HFFc6 (cell line): ENCODE measurements around the gene SLC35E1. TPM values are rescaled to one million over a fixed set of nuclear protein-coding genes. Genes with fewer than 3 reads are reported as not detected.
"Not testable (repeated sequence)": the region's sequence is repeated elsewhere in the genome, so short reads cannot be mapped to it uniquely, and the experiment has no call there.

Experiments
- DNase-seq: peaks from one replicate; pipeline ENCODE4 v3.0.0-alpha.2; 2018
- H3K27ac Mint-ChIP-seq: 2 replicates; pipeline ENCODE4 v1.8.0; 2020; ENCODE audit warnings: mild to moderate bottlenecking, mixed read lengths
- H3K27me3 Mint-ChIP-seq: 2 replicates; pipeline ENCODE4 v1.8.0; 2021; ENCODE audit warnings: mild to moderate bottlenecking, moderate library complexity, mixed read lengths; ENCODE audit not compliant: insufficient read depth
- H3K36me3 Mint-ChIP-seq: 2 replicates; pipeline ENCODE4 v1.8.0; 2021; ENCODE audit warnings: low read depth, mixed read lengths
- H3K4me1 Mint-ChIP-seq: 2 replicates; pipeline ENCODE4 v1.8.0; 2020; ENCODE audit warnings: low read depth, mixed read lengths
- H3K4me3 Mint-ChIP-seq: 2 replicates; pipeline ENCODE4 v1.8.0; 2020; ENCODE audit warnings: mild to moderate bottlenecking, moderate library complexity, mixed read lengths
- H3K9me3 Mint-ChIP-seq: 2 replicates; pipeline ENCODE4 v1.8.0; 2020; ENCODE audit warnings: mild to moderate bottlenecking, mixed read lengths
- total RNA-seq, 6 experiments: library from RNA; stranded (reverse); fragmentation: NEBNext Ultra II Directional; extraction: Animal tissue kit (Norgen Biotek cat#: 25700); gene quantifications; 2 replicates in 1 of 6; 3 replicates in 5 of 6; pipeline ENCODE4 v1.2.3, GENCODE V29; 2021
- TF ChIP-seq, protein P1 (sequence below): fragments of 200-600 bp; sonication (generic); IDR thresholded peaks from 2 replicates; pipeline ENCODE4 v1.5.0; 2021; ENCODE audit warnings: antibody characterized with exemption, mild to moderate bottlenecking

SLC35E1 gene
- total RNA-seq, 6 experiments from 2014 or later, result 44.2 to 67.1 (median 55.4) TPM

DNA sequence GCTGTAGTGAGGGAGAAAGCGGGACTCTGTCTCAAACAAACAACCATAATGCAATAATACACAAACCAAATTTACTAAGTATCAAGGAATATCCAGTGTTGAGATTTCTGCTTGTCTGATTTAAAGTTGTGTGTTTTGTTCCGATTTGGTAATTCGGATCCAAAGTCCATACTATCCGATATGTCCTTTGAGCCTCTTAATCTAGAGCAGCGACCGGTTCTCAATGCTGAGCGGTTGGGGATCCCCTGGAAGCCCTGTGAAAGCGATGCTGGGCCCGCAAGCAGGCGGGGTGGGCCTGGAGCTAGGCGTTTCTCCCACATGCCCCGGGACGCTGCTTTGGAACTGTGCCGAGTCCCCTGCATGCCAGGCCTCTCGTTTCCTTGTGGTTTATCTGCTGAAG, 55.8 kb downstream of the SLC35E1 start:
- no peaks in the 10 kb centered on the region for H3K9me3 Mint-ChIP-seq
- no peak overlapping the region for H3K4me3 Mint-ChIP-seq
- H3K4me1 Mint-ChIP-seq, result no peaks in the 10 kb centered on the region
- H3K36me3 Mint-ChIP-seq, result peaks cover 30% of the 10 kb centered on the region
- no peak overlapping the region for H3K27ac Mint-ChIP-seq
- TF ChIP-seq, protein P1, sequence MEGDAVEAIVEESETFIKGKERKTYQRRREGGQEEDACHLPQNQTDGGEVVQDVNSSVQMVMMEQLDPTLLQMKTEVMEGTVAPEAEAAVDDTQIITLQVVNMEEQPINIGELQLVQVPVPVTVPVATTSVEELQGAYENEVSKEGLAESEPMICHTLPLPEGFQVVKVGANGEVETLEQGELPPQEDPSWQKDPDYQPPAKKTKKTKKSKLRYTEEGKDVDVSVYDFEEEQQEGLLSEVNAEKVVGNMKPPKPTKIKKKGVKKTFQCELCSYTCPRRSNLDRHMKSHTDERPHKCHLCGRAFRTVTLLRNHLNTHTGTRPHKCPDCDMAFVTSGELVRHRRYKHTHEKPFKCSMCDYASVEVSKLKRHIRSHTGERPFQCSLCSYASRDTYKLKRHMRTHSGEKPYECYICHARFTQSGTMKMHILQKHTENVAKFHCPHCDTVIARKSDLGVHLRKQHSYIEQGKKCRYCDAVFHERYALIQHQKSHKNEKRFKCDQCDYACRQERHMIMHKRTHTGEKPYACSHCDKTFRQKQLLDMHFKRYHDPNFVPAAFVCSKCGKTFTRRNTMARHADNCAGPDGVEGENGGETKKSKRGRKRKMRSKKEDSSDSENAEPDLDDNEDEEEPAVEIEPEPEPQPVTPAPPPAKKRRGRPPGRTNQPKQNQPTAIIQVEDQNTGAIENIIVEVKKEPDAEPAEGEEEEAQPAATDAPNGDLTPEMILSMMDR, result no peak
- no peak for DNase-seq
- peaks cover 3% of the 10 kb centered on the region for H3K27me3 Mint-ChIP-seq

DNA sequence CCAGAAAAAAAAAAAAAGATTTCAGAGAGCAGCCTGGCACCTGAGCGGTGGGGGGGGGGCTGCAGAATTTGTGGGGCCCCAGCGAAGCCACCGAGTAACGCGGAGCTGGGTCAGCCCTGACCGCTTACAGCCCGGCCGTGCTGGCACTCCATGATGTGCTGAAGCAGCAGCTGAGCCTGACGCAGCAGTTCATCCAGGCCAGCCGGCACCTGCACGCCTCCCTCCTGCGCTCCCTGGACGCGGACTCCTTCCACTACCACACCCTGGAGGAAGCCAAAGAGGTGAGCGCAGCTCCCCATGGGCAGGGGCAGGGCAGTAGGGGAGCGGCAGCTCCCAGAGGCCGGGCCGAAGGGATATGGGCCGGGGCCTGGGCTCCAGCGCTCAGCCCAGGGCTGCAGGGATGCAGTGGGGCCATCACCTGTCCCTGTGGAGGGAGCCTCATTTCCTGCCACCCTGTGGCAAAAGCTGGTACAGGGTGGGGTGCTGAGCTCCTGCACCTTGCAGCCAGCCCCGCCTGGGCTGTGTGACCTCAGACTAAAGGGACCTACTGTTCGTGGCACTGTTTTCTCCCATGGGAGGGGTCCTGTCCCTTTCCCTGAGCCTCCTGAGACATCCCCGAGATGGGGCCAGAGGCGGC, 57.7 kb downstream of the SLC35E1 start:
- Mint-ChIP-seq H3K36me3 (peaks cover 20% of the 10 kb centered on the region), H3K27me3 (peaks cover 3% of the 10 kb centered on the region; the same call in 1 of the 2 replicates), H3K4me3 (no peak overlapping the region), H3K27ac (no peak overlapping the region), H3K9me3 (no peaks in the 10 kb centered on the region), H3K4me1 (no peaks in the 10 kb centered on the region)
- DNase-seq, result no peak
- TF ChIP-seq, protein P1, result no peak

DNA sequence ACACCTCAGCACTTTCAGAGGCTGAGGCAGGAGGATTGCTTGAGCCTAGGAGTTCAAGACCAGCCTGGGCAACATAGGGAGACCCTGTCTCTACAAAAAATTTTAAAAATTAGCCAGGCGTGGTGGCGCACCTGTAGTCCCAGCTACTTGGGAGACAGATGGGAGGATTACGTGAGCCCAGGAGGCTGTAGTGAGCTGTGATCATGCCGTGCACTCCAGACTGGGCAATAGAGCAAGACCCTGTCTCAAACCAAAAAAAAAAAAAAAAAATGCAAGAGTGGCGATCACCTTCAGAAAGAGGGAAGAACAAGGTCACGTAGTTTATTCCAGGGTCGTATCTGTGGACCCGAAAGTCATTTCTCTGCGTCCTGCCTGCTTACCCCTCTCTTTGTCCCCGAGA, 59.6 kb downstream of the SLC35E1 start:
- not testable (repeated sequence) for H3K27ac Mint-ChIP-seq, H3K27me3 Mint-ChIP-seq, DNase-seq, H3K9me3 Mint-ChIP-seq, H3K4me3 Mint-ChIP-seq, H3K4me1 Mint-ChIP-seq
- H3K36me3 Mint-ChIP-seq, result peaks cover 12% of the 10 kb centered on the region

DNA sequence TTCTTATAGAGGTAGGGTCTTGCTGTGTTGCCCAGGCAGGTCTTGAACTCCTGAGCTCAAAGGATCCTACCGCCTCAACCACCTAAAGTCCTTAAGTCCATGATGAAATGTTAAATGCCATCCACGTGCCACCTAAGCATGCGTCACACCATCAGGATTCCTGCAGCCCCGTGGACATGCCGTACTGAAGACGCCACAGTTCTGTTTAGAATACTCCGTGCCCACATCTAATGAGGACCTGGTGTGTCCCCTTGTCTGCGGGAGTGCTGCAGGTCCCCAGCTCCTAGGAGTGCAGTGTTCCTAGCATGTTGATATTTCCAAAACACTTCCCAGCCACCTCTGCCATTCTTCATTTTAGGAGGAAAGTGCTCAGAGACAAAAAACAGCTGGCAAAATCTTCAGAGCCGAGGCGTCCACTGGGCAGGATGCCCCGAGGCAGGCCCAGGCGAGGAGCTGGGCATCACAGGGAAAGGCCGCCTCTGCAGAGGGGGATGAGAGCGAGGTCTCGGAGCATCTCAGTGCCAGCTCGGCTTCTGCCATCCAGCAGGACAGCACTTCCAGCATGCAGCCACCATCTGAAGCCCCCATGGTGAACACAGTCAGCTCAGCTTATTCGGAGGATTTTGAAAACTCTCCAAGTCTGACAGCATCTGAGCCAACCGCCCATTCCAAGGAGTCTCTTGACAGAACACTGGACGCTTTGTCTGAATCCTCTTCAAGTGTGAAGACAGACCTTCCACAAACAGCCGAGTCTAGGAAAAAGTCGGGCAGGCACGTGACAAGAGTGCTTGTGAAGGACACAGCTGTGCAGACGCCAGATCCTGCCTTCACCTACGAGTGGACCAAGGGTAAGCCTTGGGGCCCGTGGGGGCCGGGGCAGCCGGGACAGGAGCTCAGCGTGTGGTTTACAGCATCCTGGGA, 62.8 kb downstream of the SLC35E1 start:
- Mint-ChIP-seq H3K4me3 (no peak overlapping the region), H3K27ac (no peak overlapping the region), H3K4me1 (no peaks in the 10 kb centered on the region), H3K36me3 (peaks cover 11% of the 10 kb centered on the region), H3K27me3 (no peaks in the 10 kb centered on the region), H3K9me3 (no peaks in the 10 kb centered on the region)
- TF ChIP-seq, protein P1, result no peak
- DNase-seq, result no peak

DNA sequence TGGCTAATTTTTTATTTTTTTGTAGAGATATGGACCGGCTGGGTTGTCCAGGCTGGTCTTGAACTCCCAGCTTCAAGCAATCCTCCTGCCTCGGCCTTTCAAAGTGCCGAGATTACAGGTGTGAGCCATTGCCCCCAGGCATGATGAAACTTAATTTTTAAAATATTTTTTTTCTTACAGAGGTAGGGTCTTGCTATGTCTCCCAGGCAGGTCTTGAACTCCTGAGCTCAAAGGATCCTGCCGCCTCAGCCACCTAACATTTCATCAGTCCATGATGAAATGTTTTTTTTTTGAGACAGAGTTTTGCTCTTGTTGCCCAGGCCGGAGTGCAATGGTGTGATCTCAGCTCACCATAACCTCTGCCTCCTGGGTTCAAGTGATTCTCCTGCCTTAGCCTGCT, 63.7 kb downstream of the SLC35E1 start:
- DNase-seq, result no peak
- no peak overlapping the region for H3K4me3 Mint-ChIP-seq
- no peaks in the 10 kb centered on the region for H3K27me3 Mint-ChIP-seq
- TF ChIP-seq, protein P1, result no peak
- peaks cover 14% of the 10 kb centered on the region for H3K36me3 Mint-ChIP-seq
- H3K27ac Mint-ChIP-seq, result no peak overlapping the region
- no peaks in the 10 kb centered on the region for H3K9me3 Mint-ChIP-seq
- no peaks in the 10 kb centered on the region for H3K4me1 Mint-ChIP-seq

DNA sequence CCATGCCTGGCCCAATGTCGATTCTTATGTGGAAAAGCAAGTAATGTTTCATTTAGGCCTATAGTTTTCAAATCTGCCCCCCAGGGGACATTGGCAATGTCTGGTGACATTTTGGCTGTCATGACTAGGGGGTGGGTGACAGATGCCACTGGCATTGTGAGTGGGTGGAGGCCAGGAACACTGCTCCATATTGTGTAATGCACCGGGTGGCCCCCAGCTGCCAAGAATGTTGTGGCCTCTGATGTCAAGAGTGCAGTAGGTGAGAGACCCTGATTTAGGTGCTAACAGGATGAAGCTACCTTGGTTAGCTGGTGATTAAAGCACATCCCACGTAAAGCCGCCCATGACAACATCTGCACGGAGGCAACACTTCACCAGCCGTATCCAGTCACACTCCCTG, 65.3 kb downstream of the SLC35E1 start:
- Mint-ChIP-seq H3K27ac (no peak overlapping the region), H3K36me3 (peaks cover 10% of the 10 kb centered on the region), H3K4me3 (no peak overlapping the region), H3K27me3 (no peaks in the 10 kb centered on the region), H3K9me3 (no peaks in the 10 kb centered on the region), H3K4me1 (no peaks in the 10 kb centered on the region)
- TF ChIP-seq, protein P1, result no peak
- DNase-seq, result no peak

DNA sequence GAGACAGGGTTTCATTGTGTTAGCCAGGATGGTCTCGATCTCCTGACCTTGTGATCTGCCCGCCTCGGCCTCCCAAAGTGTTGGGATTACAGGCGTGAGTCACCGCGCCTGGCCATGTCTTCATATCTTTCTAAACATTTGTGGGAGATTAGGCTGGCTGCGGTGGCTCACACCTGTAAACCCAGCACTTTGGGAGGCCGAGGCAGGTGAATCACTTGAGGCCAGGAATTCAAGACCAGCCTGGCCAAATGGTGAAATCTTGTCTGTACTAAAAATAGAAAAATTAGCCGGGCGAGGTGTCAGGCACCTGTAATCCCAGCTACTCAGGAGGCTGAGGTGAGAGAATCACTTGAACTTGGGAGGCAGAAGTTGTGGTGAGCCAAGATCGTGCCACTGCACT, 66.1 kb downstream of the SLC35E1 start:
- H3K27ac Mint-ChIP-seq, H3K4me3 Mint-ChIP-seq, H3K27me3 Mint-ChIP-seq, DNase-seq, H3K4me1 Mint-ChIP-seq, H3K9me3 Mint-ChIP-seq: not testable (repeated sequence)
- peaks cover 13% of the 10 kb centered on the region for H3K36me3 Mint-ChIP-seq
